Motor neuron (in vitro differentiated cells): ENCODE data around the gene HMG20A. TPM values are rescaled to one million over a fixed set of nuclear protein-coding genes. Genes with fewer than 3 reads are reported as not detected.
A peak's percentile ranks its signal among the peaks of the same experiment; 100 is the strongest.

Experiments
- ATAC-seq, 8 experiments: fragments of 200-7000 bp; cut with Tn5 transposase; replicated peaks in 6 of 8; 2 replicates each; pipeline ENCODE4 v1.8.0; 2021; ENCODE audit warnings: mild to moderate bottlenecking in 8 of 8, moderate library complexity in 8 of 8
- H3K27ac ChIP-seq, 2 donors: fragments of 250-450 bp; sonication (Bioruptor Pico); 2 replicates each; pipeline ENCODE4 v1.9.0; 2021; ENCODE audit warnings: antibody characterized with exemption in 2 of 2, mild to moderate bottlenecking in 2 of 2, moderate library complexity in 1 of 2
- H3K4me1 ChIP-seq, 2 donors: fragments of 250-450 bp; sonication (Bioruptor Pico); replicated peaks in 1 of 2; 2 replicates each; pipeline ENCODE4 v1.6.1; 2021; ENCODE audit warnings: antibody characterized with exemption in 2 of 2, mild to moderate bottlenecking in 2 of 2, moderate library complexity in 1 of 2
- H3K4me3 ChIP-seq, 5 donors: fragments of 250-450 bp; sonication (Bioruptor Pico); 2 replicates each; pipeline ENCODE4 v1.9.0; 2021; ENCODE audit warnings: antibody characterized with exemption in 5 of 5, mild to moderate bottlenecking in 5 of 5, moderate library complexity in 4 of 5
- WGBS, 10 experiments: fragments of 450-650 bp; shearing (Covaris generic); methylation state at CpG; one replicate each; pipeline ENCODE4 v1.0.0; 2022; 5-methylcytosine and 5-hydroxymethylcytosine counted together
- in situ Hi-C, 9 experiments: fragments of 400-800 bp; cut with MboI; loops; one replicate each; pipeline ENCODE4 v1.15.0; 2021; ENCODE audit warnings: low sequenced_read_pairs in 9 of 9, low pct_unique_long_range_greater_than_20kb in 2 of 9; ENCODE audit not compliant: unreplicated experiment in 9 of 9
- total RNA-seq, 8 experiments: library from RNA; unstranded; fragments of 300-600 nt; gene quantifications; 2 replicates each; pipeline versions ENCODE4 v1.2.3 to v1.2.4, GENCODE V29; 2022

HMG20A gene
- total RNA-seq, 8 experiments from 2014 or later: 29.0 to 82.3 (median 37.6) TPM

- Histone ChIP-seq H3K27ac (no peak overlapping the region), H3K4me1 (peaks cover 6 to 16% of the 10 kb centered on the region in 2 donors), H3K4me3 (no peak overlapping the region)
- 86 to 100% (median 95%) methylated on average over 1 to 3 of the region's 3 CpGs; no CpG with 5 or more reads in 1 of the 10 experiments for WGBS, 10 experiments
- no peak for ATAC-seq
- in situ Hi-C loops: no loop called here
Observed at GRCh38 chr15:77425104-77425503, 4.4 kb downstream of the HMG20A start.

DNA sequence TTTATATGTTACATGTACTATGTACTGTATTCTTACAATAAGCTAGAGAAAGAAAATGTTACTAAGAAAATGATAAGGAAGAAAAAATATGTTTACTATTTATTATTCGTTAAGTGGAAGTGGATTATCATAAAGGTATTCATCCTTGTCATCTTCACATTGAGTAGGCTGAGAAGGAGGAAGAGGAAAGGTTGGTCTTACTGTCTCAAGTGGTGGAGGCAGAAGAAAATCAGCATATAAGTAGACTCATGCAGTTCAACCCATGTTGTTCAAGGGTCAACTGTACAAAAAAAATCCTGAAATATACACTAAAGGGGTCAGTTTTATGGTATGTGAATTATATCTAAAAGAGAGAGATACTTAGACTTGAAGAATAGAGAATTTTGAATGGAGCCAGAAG lies 5.7 kb downstream of the HMG20A start:
- no peak for ATAC-seq
- in situ Hi-C loops: no loop called here
- 80 to 100% (median 100%) methylated on average over 1 of the region's 1 CpG; no CpG with 5 or more reads in 1 of the 10 experiments for WGBS, 10 experiments

DNA sequence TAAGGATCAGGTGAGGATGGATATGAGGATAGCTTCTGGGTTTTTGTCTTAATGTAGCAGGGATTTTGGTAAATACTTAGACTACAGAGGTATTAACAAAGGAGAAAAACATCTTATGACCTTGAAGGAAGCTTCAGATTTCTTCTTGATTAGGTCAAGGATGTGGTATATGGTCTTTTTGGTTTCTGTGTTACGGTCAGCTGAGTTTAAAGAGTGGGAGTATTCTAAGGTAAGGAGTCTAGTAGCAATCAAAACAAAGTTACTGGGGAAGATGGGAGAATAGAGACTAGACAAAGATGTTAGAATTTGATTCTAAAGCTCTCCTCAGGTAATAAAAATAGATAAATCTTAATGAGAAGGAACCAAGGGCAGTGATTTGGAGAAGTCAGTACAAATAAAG lies 6.2 kb downstream of the HMG20A start:
- in situ Hi-C loops: no loop called here
- no peak for ATAC-seq
- Histone ChIP-seq H3K4me1 (peaks cover 3 to 12% of the 10 kb centered on the region in 2 donors), H3K4me3 (no peak overlapping the region), H3K27ac (no peak overlapping the region)
- WGBS, 10 experiments: 75 to 100% (median 100%) methylated on average over 1 of the region's 1 CpG

More for the DNA sequence above, 5.7 kb downstream of the HMG20A start:
- Histone ChIP-seq H3K4me3 (no peak overlapping the region), H3K27ac (no peak overlapping the region), H3K4me1 (peaks cover 6 to 16% of the 10 kb centered on the region in 2 donors)

DNA sequence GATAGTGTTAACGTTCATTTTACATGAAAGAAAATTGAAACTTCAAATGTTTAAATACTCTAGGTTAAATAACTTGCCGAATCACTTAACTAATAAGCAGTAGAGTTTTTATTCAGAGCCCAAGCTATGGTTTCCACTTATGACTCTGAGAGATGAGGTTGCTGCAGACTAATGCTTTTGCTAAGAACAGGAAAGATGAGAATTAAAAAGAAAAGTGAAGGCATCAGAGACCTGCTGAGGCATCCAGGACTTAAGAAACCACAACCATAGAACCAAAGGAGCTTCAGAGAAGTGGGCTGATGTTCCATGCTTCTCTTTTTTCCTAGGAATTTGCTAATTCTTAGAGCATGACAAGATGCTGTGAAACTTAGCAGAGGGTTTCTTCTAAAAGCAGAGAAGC lies 9.5 kb downstream of the HMG20A start:
- no peak overlapping the region for H3K4me3 ChIP-seq
- in situ Hi-C loops: no loop called here
- ATAC-seq: no peak
- H3K27ac ChIP-seq: no peak overlapping the region
- WGBS, 10 experiments: 75 to 100% (median 91%) methylated on average over 1 to 2 of the region's 2 CpGs
- H3K4me1 ChIP-seq: no peaks in the 10 kb centered on the region

GRCh38 chr15:77430652-77431051 lies 10.0 kb downstream of the HMG20A start:
- 78 to 100% (median 93%) methylated on average over 1 to 2 of the region's 2 CpGs; no CpG with 5 or more reads in 1 of the 10 experiments for WGBS, 10 experiments
- H3K4me1 ChIP-seq: no peaks in the 10 kb centered on the region
- no peak overlapping the region for H3K27ac ChIP-seq
- ATAC-seq: no peak
- in situ Hi-C loops: no loop called here
- H3K4me3 ChIP-seq: no peak overlapping the region

- WGBS, 10 experiments: 90 to 100% (median 100%) methylated on average over 1 to 2 of the region's 2 CpGs; no CpG with 5 or more reads in 1 of the 10 experiments
- no peak overlapping the region for H3K4me3 ChIP-seq
- no peak for ATAC-seq
- in situ Hi-C loops: no loop called here
- no peaks in the 10 kb centered on the region for H3K4me1 ChIP-seq
- H3K27ac ChIP-seq: no peak overlapping the region
Observed at GRCh38 chr15:77436822-77437221, 16.1 kb downstream of the HMG20A start.

DNA sequence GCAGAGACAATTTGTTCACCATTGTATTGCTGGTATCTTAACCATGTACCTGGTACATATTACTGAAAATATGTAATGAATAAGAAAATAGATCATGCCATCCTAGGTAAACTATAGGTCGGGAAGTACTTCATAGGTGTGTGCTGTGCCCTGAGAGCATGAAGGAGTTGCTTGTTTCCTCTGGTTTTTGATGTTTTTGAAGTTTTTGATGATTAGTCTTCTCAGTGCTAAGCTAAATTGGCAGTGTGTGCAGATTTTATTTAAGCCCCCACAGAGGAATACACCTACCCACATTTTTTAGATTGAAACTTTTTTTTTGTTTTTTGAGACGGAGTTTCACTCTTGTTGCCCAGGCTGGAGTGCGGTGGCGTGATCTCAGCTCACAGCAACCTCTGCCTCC lies 16.6 kb downstream of the HMG20A start:
- in situ Hi-C loops: no loop called here
- Histone ChIP-seq H3K27ac (no peak overlapping the region), H3K4me1 (no peaks in the 10 kb centered on the region)

GRCh38 chr15:77440378-77440999 lies 19.8 kb downstream of the HMG20A start:
- ATAC-seq: peak in 3 of 8 experiments; percentile 56 to 85 (median 85)
- WGBS, 10 experiments: 40 to 100% (median 89%) methylated on average over 1 to 3 of the region's 3 CpGs; no CpG with 5 or more reads in 2 of the 10 experiments
- in situ Hi-C loops: no loop called here

More for the DNA sequence above, 16.6 kb downstream of the HMG20A start:
- no peak for ATAC-seq
- 76 to 100% (median 100%) methylated on average over 1 to 4 of the region's 4 CpGs; no CpG with 5 or more reads in 2 of the 10 experiments for WGBS, 10 experiments
- H3K4me3 ChIP-seq: no peak overlapping the region

GRCh38 chr15:77446840-77447390 lies 26.2 kb downstream of the HMG20A start:
- ATAC-seq: no peak
- no peak overlapping the region for H3K4me3 ChIP-seq
- no peak overlapping the region for H3K27ac ChIP-seq
- 95 to 100% (median 100%) methylated on average over 1 to 4 of the region's 4 CpGs for WGBS, 10 experiments
- peaks cover 0 to 6% of the 10 kb centered on the region in 2 donors for H3K4me1 ChIP-seq
- in situ Hi-C loops: no loop called here

More at GRCh38 chr15:77440378-77440999, 19.8 kb downstream of the HMG20A start:
- Histone ChIP-seq H3K4me3 (no peak overlapping the region), H3K4me1 (no peaks in the 10 kb centered on the region), H3K27ac (no peak overlapping the region)

DNA sequence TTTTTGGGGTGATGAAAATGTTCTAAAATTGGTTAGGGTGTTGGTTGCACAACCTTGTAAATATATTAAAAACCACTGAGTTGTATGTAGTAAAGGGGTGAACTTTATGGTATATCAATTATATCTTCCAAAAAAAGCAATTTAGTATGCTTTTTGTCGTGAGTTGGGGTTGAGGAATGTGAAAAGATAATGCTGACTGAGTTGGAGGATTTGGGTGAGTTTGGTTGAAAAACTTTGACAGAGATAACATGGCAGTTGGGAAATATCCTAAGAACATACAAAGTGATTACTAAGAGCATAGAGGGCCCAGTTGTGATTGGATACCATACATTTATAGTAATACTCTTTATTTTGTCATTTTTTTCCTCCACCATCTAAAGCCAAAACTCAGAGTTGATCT lies 33.6 kb downstream of the HMG20A start:
- Histone ChIP-seq H3K27ac (no peak overlapping the region), H3K4me3 (no peak overlapping the region), H3K4me1 (peaks cover 0 to 13% of the 10 kb centered on the region in 2 donors)
- 80 to 100% (median 100%) methylated on average over 1 of the region's 1 CpG; no CpG with 5 or more reads in 1 of the 10 experiments for WGBS, 10 experiments
- in situ Hi-C loops: no loop called here
- ATAC-seq: no peak

GRCh38 chr15:77454951-77455350 lies 34.3 kb downstream of the HMG20A start:
- Histone ChIP-seq H3K4me1 (peaks cover 0 to 10% of the 10 kb centered on the region in 2 donors), H3K4me3 (no peak overlapping the region), H3K27ac (no peak overlapping the region)
- no peak for ATAC-seq
- in situ Hi-C loops: no loop called here

DNA sequence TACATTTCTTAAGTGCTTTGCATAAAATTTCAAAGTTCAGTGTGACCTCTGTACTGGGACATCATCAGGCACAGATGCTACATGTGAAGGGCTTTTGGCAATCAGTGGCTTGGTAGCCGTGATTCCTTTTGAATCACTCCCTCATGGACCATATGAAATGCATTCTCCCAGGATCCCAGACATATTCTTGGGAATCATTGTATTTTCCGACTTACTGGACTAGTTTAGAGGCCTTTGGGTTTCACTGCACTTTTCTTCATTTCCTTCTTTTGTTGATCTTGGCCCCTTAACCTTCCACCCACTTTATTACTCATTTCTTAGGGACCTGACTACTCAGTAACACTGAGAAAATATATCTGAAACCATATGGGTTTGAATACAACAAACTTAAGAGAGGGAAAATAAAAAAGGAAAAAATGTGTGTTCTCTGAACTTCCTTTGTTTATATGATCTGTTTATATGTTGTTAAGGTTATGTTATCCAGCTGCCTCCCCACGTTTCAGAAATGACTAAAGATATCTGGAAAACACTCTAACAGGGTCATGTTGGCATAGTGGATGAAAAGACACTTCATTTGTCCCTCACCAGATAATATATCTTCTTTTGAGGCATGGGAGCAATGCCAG lies 35.1 kb downstream of the HMG20A start:
- Histone ChIP-seq H3K4me3 (no peak overlapping the region), H3K27ac (no peak overlapping the region), H3K4me1 (peaks cover 0 to 10% of the 10 kb centered on the region in 2 donors)
- peak in 2 of 8 experiments; percentile 42 to 55 for ATAC-seq
- 0 to 100% (median 73%) methylated on average over 1 to 3 of the region's 3 CpGs for WGBS, 10 experiments
- in situ Hi-C loops: no loop called here

DNA sequence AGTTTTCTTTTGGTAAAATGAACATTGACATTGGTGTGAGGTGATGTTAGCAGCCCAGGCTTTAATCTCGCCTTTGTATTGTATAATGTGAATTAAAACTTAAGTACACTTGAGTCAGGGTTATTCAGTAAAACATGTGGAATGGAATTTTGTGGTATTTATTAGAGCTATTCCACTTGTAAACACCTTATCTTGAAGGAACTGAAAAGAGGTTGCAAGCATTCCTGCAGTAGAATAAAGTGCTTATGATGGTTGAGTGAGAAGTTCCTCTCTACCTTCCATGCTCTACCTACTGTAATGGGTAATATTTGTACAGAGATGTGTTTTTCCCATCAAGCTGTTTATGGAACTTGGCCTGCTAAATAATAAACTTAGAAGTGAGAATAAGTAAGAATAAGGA lies 36.1 kb downstream of the HMG20A start:
- 80 to 100% (median 100%) methylated on average over 1 of the region's 1 CpG; no CpG with 5 or more reads in 1 of the 10 experiments for WGBS, 10 experiments
- H3K27ac ChIP-seq: no peak overlapping the region
- ATAC-seq: no peak

More for the DNA sequence above, 36.1 kb downstream of the HMG20A start:
- in situ Hi-C loops: no loop called here
- Histone ChIP-seq H3K4me3 (no peak overlapping the region), H3K4me1 (peaks cover 0 to 10% of the 10 kb centered on the region in 2 donors)
